Naive thymus-derived CD4-positive, alpha-beta T cell (primary cell): ENCODE results near the gene LIN37. TPM values are rescaled to one million over a fixed set of nuclear protein-coding genes. Genes with fewer than 3 reads are reported as not detected.

Source experiments
- ATAC-seq: fragments of 150-1000 bp; cut with Tn5 transposase; 2 replicates; pipeline ENCODE4 v1.10.0; 2021; ENCODE audit warnings: mild to moderate bottlenecking, moderate library complexity
- CTCF ChIA-PET: fragments of 350-600 bp; sonication (Branson Sonifier 250); formaldehyde crosslinking; loops from one replicate; lab custom pipeline; 2021; ENCODE audit warnings: antibody characterized with exemption; lab: Charles Lee
- POLR2A ChIA-PET: fragments of 350-600 bp; sonication (Branson Sonifier 250); formaldehyde crosslinking; loops from one replicate; lab custom pipeline; 2021; ENCODE audit warnings: antibody characterized with exemption, inconsistent platforms; lab: Charles Lee
- DNase-seq, 9 donors: peaks; one replicate each; pipeline versions ENCODE4 v3.0.0 to v3.0.0-alpha.2; 2020 to 2022; ENCODE audit warnings: mixed read lengths in 1 of 9
- H3K27ac ChIP-seq: one replicate; pipeline ENCODE4 v1.7.0; 2013; ENCODE audit warnings: mild to moderate bottlenecking, low read depth, low read length, moderate library complexity
- H3K27me3 ChIP-seq, 2 donors: one replicate each; pipeline ENCODE4 v1.7.0; 2013; ENCODE audit warnings: low read length in 2 of 2, mild to moderate bottlenecking in 2 of 2, moderate library complexity in 2 of 2; ENCODE audit not compliant: control insufficient read depth in 2 of 2, insufficient read depth in 2 of 2
- H3K36me3 ChIP-seq, 3 experiments: 1 replicate in 2 of 3; 2 replicates in 1 of 3; pipeline ENCODE4 v1.7.0; 2013; ENCODE audit warnings: low read length in 3 of 3, mild to moderate bottlenecking in 3 of 3, moderate library complexity in 1 of 3; ENCODE audit not compliant: insufficient read depth in 3 of 3, control insufficient read depth in 2 of 3
- H3K4me1 ChIP-seq, 2 donors: one replicate each; pipeline ENCODE4 v1.7.0; 2013; ENCODE audit warnings: low read length in 2 of 2, mild to moderate bottlenecking in 2 of 2, moderate library complexity in 1 of 2; ENCODE audit not compliant: control insufficient read depth in 2 of 2, insufficient read depth in 2 of 2
- H3K4me3 ChIP-seq: 2 replicates; pipeline ENCODE4 v1.7.0; 2013; ENCODE audit warnings: mild to moderate bottlenecking, low read length
- H3K9me3 ChIP-seq, 3 experiments: 1 replicate in 2 of 3; 2 replicates in 1 of 3; pipeline ENCODE4 v1.7.0; 2013; ENCODE audit warnings: low read length in 3 of 3; ENCODE audit not compliant: control insufficient read depth in 2 of 3
- H3K27ac Mint-ChIP-seq, 9 donors: one replicate each; pipeline ENCODE4 v1.8.0; 2020 to 2022; ENCODE audit warnings: mixed read lengths in 9 of 9, mild to moderate bottlenecking in 8 of 9, moderate library complexity in 5 of 9, inconsistent platforms in 2 of 9
- H3K27me3 Mint-ChIP-seq, 5 donors: one replicate each; pipeline ENCODE4 v1.8.0; 2021 to 2022; ENCODE audit warnings: mixed read lengths in 5 of 5, mild to moderate bottlenecking in 1 of 5
- H3K36me3 Mint-ChIP-seq, 5 donors: one replicate each; pipeline ENCODE4 v1.8.0; 2020 to 2022; ENCODE audit warnings: mixed read lengths in 5 of 5, mild to moderate bottlenecking in 3 of 5, inconsistent platforms in 1 of 5
- H3K4me1 Mint-ChIP-seq, 7 donors: one replicate each; pipeline ENCODE4 v1.8.0; 2020 to 2022; ENCODE audit warnings: mixed read lengths in 7 of 7, mild to moderate bottlenecking in 3 of 7, inconsistent platforms in 1 of 7
- H3K4me3 Mint-ChIP-seq, 10 donors: one replicate each; pipeline ENCODE4 v1.8.0; 2020 to 2022; ENCODE audit warnings: mild to moderate bottlenecking in 10 of 10, mixed read lengths in 10 of 10, moderate library complexity in 6 of 10, inconsistent platforms in 2 of 10
- H3K9me3 Mint-ChIP-seq, 11 donors: one replicate each; pipeline ENCODE4 v1.8.0; 2020 to 2022; ENCODE audit warnings: mixed read lengths in 11 of 11, mild to moderate bottlenecking in 4 of 11, inconsistent platforms in 1 of 11, moderate library complexity in 1 of 11
- intact Hi-C, 2 donors: fragments of 100-400 bp; cut with micrococcal nuclease; formaldehyde crosslinking; loops; one replicate each; pipeline ENCODE4 v1.15.1; 2023
- polyA plus RNA-seq, 2 donors: library from polyadenylated mRNA; unstranded; fragments of 300-500 nt; fragmentation: Illumina TruSeq; gene quantifications; one replicate each; pipeline ENCODE4 v1.2.3, GENCODE V29; 2021
- total RNA-seq, 6 experiments: library from RNA in 5 of 6; stranded (reverse) in 5 of 6; gene quantifications; 1 replicate in 5 of 6; 2 replicates in 1 of 6; pipeline ENCODE4 v1.2.3 and lab custom pipeline; 2021 to 2026

LIN37 gene
- total and polyA plus RNA-seq, 7 experiments from 2014 or later, result 6.7 to 33.1 (median 18.9) TPM

- peaks cover 0 to 2% (median 0%) of the 10 kb centered on the region in 5 donors for H3K27me3 Mint-ChIP-seq
- H3K4me1 Mint-ChIP-seq, result peaks cover 27 to 72% (median 54%) of the 10 kb centered on the region in 7 donors
- peaks cover 0 to 42% (median 4%) of the 10 kb centered on the region in 3 experiments for H3K36me3 ChIP-seq
- peaks cover 0 to 2% (median 0%) of the 10 kb centered on the region in 11 donors for H3K9me3 Mint-ChIP-seq
- no peak for ATAC-seq
- H3K27ac ChIP-seq, result peak overlapping the region; percentile 91
- H3K27ac Mint-ChIP-seq, result peak overlapping the region; percentile 85 to 99 (median 96)
- no peaks in the 10 kb centered on the region for H3K9me3 ChIP-seq
- peak overlapping the region; percentile 89 for H3K4me3 ChIP-seq
- H3K27me3 ChIP-seq, result no peaks in the 10 kb centered on the region
- ChIA-PET POLR2A (interaction anchor here (0.8 to 2.4 kb wide), 11 partner anchors 7 to 93 kb away, joined by 3 to 12 read pairs (median 7); partner anchors contain the start of genes COX6B1, HSPB6, KMT2B and LIN37), CTCF (interaction anchor here (1.2 to 1.6 kb wide), 2 partner anchors 11 to 46 kb away, joined by 4 to 8 read pairs; no protein-coding TSS in a partner anchor)
- peaks cover 32 to 33% of the 10 kb centered on the region in 2 donors for H3K4me1 ChIP-seq
- DNase-seq, result no peak
- intact Hi-C loops, result loop anchor here (5.0 to 10.0 kb wide), 2 partner anchors 474 kb away; partner anchors contain the start of genes USF2 (in 1 of the 2), ZNF146 (in 1 of the 2) and ZNF565 (in 1 of the 2)
- peaks cover 5 to 20% (median 6%) of the 10 kb centered on the region in 5 donors for H3K36me3 Mint-ChIP-seq
- H3K4me3 Mint-ChIP-seq, result peak overlapping the region; percentile 87 to 100 (median 92)
Observed at GRCh38 chr19:35741203-35741515, 7.2 kb upstream of the LIN37 start.

GRCh38 chr19:35742121-35742724 lies 6.2 kb upstream of the LIN37 start, which contains the start of gene IGFLR1:
IGFLR1 (minus strand) TSS chr19:35742452; CDS start chr19:35741180, 1,272 bp downstream.
- Histone ChIP-seq H3K9me3 (no peaks in the 10 kb centered on the region), H3K27me3 (no peaks in the 10 kb centered on the region), H3K27ac (peak within 1 kb of the TSS; percentile 91), H3K4me3 (peak within 1 kb of the TSS; percentile 79), H3K36me3 (peaks cover 0 to 31% (median 4%) of the 10 kb centered on the region in 3 experiments), H3K4me1 (peaks cover 36% of the 10 kb centered on the region in 2 donors)
- Mint-ChIP-seq H3K4me1 (peaks cover 29 to 68% (median 53%) of the 10 kb centered on the region in 7 donors), H3K4me3 (peak within 1 kb of the TSS; percentile 87 to 100 (median 91)), H3K9me3 (peaks cover 0 to 2% (median 0%) of the 10 kb centered on the region in 11 donors), H3K36me3 (peaks cover 5 to 17% (median 6%) of the 10 kb centered on the region in 5 donors), H3K27ac (peak within 1 kb of the TSS; percentile 95 to 99 (median 97)), H3K27me3 (peaks cover 0 to 2% (median 0%) of the 10 kb centered on the region in 5 donors)
- POLR2A ChIA-PET, result interaction anchor here (0.8 to 2.1 kb wide), 11 partner anchors 10 to 272 kb away, joined by 3 to 14 read pairs (median 4); partner anchors contain the start of genes ALKBH6, COX6B1, HSPB6 and KMT2B
- CTCF ChIA-PET, result no interaction called here
- DNase-seq, result peak; percentile 32 to 77 (median 73)
- intact Hi-C loops, result loop anchor here (5.0 to 10.0 kb wide), 2 partner anchors 473 to 475 kb away; partner anchors contain the start of genes USF2 (in 1 of the 2), ZNF146 (in 1 of the 2) and ZNF565 (in 1 of the 2)
- no peak for ATAC-seq

GRCh38 chr19:35743640-35744429 lies 4.5 kb upstream of the LIN37 start:
- no peak for ATAC-seq
- Histone ChIP-seq H3K4me1 (peaks cover 39 to 43% of the 10 kb centered on the region in 2 donors), H3K27ac (peak overlapping the region; percentile 98), H3K4me3 (peak overlapping the region; percentile 99), H3K9me3 (no peaks in the 10 kb centered on the region), H3K27me3 (no peaks in the 10 kb centered on the region), H3K36me3 (peaks cover 0 to 20% (median 0%) of the 10 kb centered on the region in 3 experiments)
- Mint-ChIP-seq H3K36me3 (peaks cover 3 to 11% (median 5%) of the 10 kb centered on the region in 5 donors), H3K27me3 (peaks cover 0 to 2% (median 0%) of the 10 kb centered on the region in 5 donors), H3K4me1 (peaks cover 23 to 74% (median 56%) of the 10 kb centered on the region in 7 donors), H3K4me3 (peak overlapping the region; percentile 87 to 100 (median 96)), H3K27ac (peak overlapping the region; percentile 96 to 100 (median 99)), H3K9me3 (peaks cover 0 to 2% (median 0%) of the 10 kb centered on the region in 11 donors)
- ChIA-PET CTCF (interaction anchor here (1.2 kb wide), 1 partner anchor 16 kb away, joined by 3 read pairs; no protein-coding TSS in a partner anchor), POLR2A (interaction anchor here (1.0 to 2.9 kb wide), 17 partner anchors 9 to 371 kb away, joined by 3 to 20 read pairs (median 4); partner anchors contain the start of genes COX6B1, HSPB6, KMT2B and POLR2I)
- intact Hi-C loops, result loop anchor here (2.0 to 10.0 kb wide), 7 partner anchors 99 to 1011 kb away; partner anchors contain the start of genes POLR2I (in 1 of the 2), TBCB (in 1 of the 2), USF2 (in 1 of the 2) and ZNF146 (in 1 of the 2)
- DNase-seq, result no peak

GRCh38 chr19:35744430-35745327 lies 3.7 kb upstream of the LIN37 start:
- peak overlapping the region; percentile 99 for H3K4me3 ChIP-seq
- intact Hi-C loops, result loop anchor here (1.0 to 10.0 kb wide), 15 partner anchors 27 to 1067 kb away; partner anchors contain the start of genes TBCB (in 2 of the 2), COX6B1 (in 1 of the 2), POLR2I (in 1 of the 2) and SCGB2B2 (in 1 of the 2)
- Mint-ChIP-seq H3K4me1 (peaks cover 23 to 73% (median 58%) of the 10 kb centered on the region in 7 donors), H3K36me3 (peaks cover 3 to 11% (median 5%) of the 10 kb centered on the region in 5 donors), H3K27ac (peak overlapping the region; percentile 96 to 100 (median 99)), H3K27me3 (peaks cover 0 to 2% (median 0%) of the 10 kb centered on the region in 5 donors), H3K9me3 (peaks cover 0 to 2% (median 0%) of the 10 kb centered on the region in 11 donors), H3K4me3 (peak overlapping the region; percentile 87 to 100 (median 96))
- H3K36me3 ChIP-seq, result peaks cover 0 to 12% (median 0%) of the 10 kb centered on the region in 3 experiments
- ChIA-PET POLR2A (interaction anchor here (0.5 to 2.9 kb wide), 22 partner anchors 8 to 579 kb away, joined by 3 to 20 read pairs (median 3); partner anchors contain the start of genes COX6B1, HSPB6, KMT2B and POLR2I), CTCF (interaction anchor here (0.6 to 1.2 kb wide), 2 partner anchors 17 to 19 kb away, joined by 3 read pairs; no protein-coding TSS in a partner anchor)
- H3K9me3 ChIP-seq, result no peaks in the 10 kb centered on the region
- no peaks in the 10 kb centered on the region for H3K27me3 ChIP-seq
- ATAC-seq (peak; percentile 75), DNase-seq (peak; percentile 77 to 98 (median 95))
- H3K4me1 ChIP-seq, result peaks cover 45% of the 10 kb centered on the region in 2 donors
- peak overlapping the region; percentile 98 for H3K27ac ChIP-seq
